Embryonic facial prominence (tissue), 1 donor: ENCODE measurements around the gene SAMD11.

Source experiments
- DNase-seq: peaks from one replicate; pipeline ENCODE4 v3.0.0-alpha.2; 2016; ENCODE audit errors: extremely low spot score

The SAMD11 gene

DNA sequence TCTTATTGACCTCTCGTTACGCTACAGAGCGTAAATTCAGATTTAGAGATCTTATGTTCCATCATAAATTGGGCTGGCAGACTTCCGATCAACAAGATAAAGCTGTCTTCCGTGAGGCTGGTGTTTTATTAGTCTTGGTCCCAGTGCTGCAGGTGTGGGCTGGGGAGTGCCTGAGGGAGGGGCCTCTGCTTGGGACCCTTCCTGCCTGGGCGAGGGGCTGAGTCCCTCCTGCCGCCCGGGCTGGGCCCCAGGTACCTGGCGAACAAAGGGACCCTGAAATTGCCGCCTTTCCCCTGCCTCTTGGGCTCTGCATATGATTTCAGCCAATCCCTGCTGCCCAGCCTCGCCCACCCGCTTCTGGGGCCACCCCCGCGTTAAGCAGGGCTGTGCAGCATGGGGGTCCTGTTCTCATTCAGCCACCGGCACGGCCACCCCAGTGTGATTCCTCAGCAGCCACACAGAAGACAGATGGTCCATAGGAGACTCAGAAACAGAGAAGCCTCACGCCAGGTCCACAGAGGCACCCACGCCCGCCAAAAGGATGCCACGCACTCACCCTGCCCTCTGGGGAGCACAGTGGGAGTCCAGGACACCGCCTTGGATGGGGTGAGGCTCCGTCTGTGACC is 6.1 kb upstream of the SAMD11 start:
- DNase-seq = no peak

DNA sequence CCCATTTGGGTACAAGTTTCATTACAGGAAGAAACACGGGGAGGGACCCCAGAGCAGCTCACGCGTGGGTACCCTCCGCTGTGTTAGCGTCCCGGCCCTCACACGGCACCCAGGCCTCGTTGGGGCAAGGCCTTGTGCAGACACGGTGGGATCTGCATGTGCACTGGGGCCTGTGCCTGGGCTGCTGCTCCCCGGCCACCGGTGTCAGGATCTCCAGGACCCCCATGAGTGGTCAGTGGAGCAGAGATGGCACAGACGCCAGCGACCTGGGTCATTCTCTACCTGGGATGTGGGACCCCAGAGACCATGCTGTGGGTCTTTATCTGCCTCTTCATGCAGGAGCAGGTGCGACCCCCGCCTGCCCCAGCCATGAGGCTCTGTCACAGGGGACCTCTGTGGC is 5.4 kb upstream of the SAMD11 start:
- no peak for DNase-seq

DNA sequence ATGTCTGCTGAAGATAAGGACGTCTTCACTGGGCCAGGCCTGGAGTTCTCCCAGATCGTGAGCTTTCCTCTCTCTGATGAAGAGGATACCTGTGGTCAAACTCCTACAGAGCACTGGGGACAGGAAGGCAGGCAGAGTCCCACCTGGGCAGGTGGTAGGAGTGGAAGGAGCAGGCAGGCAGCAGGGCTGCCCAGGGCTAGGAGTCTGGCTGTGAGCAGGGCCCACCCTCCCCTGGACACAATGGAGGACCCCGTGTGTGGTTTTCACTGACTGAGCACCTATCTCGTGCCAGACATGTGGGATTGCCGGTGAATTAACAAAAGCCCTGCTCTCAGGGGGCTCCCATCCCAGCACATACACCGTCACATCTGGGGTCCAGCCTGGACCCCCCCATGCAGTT is 4.9 kb upstream of the SAMD11 start:
- DNase-seq = no peak

DNA sequence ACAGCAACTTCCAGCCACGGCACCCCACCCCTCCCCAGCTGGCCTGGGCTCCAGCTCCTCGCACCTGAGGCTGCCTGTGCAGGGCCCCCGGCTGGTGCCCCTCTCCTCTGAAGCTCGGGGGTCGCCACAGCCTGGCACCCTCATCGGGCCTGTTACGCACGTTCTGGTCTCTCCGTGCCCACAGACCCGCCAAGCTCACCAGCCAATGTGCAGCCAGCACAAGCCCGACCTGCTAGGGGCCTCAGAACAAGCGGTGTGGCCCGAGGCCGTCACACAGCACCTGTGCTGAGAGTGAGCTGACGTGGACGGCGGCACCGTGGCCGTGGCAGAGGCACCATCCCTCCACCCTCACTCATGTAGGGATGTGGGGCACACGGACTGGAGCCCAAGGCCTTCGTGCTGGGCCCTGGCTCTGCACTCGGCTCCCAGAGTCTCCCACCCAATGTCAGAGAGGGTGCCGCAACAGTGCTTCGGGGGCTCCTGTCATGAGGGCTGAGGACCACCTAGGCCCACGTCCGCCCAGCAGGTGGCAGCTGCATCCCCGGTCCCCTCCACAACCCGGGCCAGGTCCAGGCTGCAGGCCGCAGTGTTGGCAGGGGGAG is 4.4 kb upstream of the SAMD11 start:
- DNase-seq = no peak

DNA sequence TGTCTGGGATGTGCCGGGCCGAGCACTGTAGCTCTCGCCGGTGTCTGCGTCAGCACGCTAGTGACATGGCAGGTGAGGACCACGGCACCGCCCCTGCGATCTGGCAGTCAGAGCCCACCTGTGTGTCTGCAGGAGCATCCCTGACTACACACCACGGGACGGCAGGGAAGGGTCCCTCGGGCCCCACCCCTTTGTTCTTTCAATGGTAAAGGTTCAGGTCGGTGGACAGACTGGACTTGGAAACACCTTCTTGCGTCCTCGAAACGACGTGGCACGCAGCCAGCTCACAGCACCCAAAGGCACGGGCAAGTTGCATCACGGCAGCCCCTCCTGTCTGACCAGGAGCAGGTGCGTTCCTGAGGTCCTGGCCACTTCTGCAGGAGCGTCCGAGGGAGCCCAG is 3.7 kb upstream of the SAMD11 start:
- DNase-seq = no peak

DNA sequence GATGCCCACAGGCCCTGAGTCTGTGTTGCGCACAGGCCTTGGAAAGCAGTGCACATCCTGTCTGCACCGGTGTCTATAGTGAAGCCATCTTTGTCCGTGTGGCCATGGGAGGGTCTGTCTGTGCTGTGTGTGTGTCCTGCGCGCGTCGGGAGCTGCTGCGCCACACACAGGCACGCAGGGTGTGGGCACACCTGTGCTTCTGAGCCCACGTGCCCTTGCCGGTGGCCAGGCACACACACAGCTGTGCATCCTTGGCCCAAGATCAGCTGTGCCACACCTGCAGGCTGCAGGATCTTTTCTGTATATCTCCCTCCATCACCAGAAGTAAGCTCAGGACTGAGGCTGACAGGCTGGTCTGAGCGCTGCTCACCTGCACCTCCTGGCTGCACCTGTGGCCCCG is 3.2 kb upstream of the SAMD11 start:
- DNase-seq = no peak

DNA sequence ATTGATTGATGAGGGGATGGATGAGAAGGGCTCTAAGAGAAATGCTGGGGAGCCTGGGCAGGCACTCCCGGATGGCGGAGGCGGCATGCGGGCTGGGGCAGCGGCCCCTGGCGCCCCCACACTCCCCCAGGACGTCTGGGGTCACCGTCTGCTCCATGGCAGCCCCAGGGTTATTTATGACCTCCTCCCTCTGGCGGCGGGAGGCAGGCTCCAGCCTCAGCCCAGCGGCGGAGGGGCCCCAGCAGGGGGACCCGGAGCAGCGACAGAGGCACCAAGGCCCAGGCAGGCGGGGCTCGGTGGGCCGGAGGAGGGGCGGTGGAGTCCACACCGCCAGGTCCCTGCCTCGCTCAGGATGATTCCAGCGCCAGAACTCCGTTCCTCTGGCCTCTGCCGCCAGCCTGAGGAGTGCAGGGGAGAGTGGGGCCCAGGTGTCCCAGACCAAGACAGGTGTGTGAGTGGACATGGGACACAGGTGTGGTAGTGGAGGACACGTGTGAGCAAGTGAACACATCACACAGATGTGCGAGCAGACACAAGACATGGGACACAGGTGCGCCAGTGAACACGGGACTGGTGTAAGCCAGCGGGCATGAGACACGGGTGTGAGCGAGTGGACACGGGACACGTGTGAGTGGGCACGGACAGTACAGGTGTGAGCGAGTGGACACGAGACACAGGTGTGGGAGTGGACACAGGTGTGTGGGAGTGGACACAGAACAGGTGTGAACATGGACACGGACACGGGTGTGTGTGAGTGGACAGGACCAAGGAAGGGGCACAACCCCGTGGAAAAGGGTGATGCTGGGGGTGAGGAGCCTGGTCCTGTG is 2.5 kb upstream of the SAMD11 start:
- no peak for DNase-seq

DNA sequence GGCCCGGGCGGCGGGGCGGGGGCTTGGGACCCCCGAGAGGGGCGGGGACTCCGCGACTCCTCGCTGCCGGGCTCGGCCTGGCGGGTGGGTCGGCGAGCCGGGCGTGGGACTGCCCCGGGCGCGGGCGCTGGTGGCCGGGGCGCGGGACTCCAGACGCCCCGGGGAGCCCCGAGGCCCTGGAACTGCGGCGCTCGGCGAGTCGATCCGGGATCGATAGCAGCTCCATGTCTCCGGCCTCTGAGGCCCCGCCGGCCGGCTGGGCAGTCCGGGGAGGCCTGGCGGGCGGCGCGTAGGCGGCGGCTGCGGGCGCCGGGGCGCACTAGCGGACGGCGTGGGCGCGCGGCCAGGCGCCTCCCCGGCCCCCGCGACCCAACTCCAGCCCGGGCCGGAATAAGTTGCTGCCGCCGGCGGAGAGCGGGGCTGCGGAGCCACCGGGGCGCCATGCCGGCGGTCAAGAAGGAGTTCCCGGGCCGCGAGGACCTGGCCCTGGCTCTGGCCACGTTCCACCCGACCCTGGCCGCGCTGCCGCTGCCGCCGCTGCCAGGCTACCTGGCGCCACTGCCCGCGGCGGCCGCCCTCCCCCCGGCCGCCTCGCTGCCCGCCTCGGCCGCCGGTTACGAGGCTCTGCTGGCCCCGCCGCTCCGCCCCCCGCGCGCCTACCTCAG is 400 bp downstream of the SAMD11 start:
- no peak for DNase-seq

DNA sequence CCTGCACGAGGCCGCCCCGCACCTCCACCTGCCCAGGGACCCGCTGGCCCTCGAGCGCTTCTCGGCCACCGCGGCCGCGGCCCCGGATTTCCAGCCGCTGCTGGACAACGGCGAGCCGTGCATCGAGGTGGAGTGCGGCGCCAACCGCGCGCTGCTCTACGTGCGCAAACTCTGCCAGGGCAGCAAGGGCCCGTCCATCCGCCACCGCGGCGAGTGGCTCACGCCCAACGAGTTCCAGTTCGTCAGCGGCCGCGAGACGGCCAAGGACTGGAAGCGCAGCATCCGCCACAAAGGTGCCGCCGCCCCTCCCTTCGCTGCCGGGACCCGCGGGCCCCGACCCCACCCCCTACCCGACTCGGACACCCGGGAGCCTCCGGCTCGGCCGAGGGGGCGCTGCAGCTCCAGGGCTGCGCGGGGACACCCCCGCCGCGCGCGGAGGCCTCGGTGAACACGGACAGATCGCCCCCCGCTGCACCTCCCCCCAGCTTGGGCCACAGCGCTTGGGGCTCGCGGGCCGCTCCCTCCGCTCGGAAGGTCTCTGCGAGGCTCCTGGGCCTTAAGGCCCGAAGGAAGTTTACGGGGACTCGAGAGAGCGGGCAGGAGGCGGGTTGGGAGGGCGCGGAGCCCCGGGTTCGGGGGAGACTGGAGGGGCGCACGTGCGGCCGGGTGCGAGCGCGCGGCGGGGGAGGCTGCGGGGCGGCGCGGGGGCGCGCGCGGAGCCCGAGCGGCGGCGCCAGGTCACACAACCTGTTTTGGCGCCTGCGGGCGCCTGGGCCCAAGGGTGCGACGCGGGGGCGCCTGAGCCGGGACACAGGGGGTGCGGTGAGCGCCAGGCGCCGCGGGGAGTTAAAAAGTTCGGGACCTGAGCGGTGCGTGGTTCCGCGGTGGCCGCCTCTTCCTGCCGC is 1.2 kb downstream of the SAMD11 start:
- no peak for DNase-seq

DNA sequence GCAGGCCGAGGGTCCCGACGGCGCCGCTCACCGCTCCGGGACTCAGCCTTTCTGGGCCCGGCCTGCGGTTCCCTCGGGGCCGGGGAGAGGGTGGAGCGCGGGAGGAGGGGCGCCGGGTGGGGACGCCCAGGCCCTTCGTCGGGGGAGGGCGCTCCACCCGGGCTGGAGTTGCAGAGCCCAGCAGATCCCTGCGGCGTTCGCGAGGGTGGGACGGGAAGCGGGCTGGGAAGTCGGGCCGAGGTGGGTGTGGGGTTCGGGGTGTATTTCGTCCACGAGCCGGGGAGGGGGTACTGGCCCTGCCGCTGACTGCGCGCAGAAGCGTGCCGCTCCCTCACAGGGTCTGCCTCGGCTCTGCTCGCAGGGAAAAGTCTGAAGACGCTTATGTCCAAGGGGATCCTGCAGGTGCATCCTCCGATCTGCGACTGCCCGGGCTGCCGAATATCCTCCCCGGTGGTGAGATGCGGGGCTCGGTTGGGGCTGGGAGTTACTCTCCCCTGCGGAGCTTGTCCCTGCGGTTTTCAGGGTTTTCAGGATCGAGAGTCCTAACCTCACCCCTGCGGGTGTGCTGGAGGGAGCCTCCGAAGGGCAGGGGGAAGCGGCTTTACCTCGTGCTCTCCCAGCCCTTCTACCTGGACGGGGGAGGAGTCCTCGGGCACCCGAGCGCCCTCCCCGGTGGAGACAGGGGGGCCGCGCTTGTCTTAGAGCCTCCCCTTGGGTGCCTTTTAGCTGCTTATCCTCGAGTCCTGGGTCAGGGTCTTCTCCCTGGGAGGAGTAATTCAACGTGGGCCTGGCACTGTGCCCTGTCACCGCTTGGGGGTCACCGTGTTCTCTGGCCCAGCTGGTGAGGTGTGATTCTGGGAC is 2.1 kb downstream of the SAMD11 start:
- DNase-seq = no peak

DNA sequence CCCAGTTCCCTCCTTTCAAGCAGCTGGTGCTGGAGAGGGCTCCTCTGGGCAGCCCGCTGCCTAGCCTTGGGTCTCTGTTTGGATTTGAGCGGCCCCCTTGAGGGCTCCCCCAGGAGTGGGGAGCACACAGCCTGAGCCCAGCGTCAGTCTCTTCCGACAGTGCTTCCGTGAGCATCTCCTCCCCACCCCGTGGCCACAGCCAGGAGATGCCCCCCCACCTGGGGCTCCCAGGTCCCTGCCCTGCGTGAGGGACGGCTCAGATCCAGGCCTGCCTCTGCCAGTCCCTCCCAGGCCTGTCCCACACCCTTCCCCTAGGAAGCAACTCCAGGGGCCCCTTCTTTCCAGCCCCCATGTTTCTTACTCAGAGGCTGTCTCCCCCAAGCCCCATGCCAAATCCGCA is 3.5 kb downstream of the SAMD11 start:
- no peak for DNase-seq

DNA sequence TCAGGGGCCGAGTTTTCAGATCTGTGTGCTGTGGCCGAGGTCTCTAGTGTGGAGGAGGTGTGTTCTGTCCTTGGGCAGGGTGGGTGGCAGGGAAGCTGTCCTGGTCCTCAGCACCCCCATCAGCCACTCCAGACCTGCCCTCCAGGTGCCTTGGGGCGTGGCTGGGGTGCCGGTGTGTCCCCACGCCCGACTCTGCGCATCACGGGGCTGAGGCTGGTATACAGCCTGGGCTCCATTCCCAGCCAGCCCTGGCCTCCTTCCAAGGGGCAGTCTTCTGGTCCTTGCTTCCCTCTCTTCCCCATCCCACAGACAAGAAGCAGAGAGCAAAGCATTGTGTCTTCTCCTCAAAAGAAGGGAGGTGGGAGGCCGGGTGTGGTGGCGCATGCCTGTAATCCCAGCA is 4.0 kb downstream of the SAMD11 start:
- DNase-seq = no peak

DNA sequence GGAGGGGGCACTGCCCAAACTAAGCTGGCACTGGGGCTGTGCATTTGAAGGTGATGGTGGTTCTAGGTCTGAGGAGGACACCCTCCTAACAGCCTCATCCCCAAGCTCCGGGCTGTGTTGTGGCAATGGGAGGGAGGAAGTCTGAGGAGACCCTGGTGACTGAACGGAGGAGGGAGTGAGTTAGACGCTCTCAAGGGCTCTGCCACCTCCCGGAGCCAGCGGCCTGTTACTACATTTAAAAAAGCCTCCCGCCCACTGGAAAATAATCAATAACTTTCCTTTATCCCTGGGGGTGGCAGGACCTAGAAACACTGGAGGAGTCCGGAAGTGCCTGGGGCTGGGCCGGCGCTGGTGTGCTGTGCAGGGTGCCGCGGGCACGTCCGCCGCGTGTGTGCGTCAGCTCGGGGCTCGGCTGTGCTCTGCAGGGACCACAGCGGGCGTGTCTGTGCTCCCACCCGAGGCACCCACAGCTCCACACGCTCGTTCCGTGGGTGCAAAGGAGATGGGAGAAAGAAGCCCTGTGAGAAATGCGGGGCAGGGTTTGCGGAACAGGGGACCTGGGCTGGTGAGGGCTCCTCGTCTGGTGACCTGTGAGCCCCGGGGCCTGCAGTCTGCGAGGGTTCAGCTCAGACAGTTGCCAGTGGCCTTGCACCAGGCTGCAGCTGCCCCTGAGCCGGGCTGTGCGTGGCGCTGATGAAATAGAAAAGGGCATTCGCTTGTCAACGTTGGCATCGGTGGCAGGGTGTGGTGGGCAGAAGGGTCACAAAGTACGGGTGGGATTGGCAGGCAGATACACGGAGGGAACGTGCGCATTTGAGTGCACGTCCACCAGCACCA is 5.3 kb downstream of the SAMD11 start:
- no peak for DNase-seq

DNA sequence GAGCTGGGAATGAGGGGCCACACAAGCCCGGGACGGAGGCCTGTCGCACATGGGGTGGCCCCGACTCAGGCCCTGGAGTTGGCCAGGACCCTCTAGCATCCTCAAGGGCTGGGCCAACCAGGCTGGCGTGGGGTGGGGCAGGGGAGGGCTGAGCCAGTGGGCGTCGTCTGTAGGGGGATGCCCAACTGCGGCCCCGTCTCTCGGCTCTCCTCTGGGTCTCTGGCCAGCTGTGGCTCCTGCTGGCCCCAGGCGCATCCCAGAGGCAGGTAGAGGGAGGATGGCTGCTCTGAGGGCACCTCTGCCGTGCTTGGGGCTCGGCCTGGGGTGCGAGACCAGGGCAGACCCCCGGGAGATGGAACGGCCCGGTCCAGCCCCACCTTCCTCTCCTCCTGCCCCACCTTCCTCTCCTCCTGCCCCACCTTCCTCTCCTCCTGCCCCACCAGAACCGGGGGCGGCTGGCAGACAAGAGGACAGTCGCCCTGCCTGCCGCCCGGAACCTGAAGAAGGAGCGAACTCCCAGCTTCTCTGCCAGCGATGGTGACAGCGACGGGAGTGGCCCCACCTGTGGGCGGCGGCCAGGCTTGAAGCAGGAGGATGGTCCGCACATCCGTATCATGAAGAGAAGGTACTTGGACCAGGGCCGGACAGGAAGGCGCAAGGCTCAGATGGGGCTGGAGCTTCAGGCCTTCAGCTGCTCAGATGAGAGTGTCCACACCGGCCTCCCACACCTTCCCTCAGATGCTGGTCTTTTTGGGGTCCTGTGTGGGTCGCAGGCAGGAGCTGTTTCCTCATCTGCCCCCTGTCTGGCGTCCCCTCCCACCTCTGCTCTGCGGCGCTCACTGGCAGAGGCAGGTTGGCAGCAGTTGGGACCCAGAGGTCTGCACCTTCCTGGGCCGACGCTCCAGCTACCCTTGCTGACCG is 6.2 kb downstream of the SAMD11 start:
- DNase-seq = no peak

DNA sequence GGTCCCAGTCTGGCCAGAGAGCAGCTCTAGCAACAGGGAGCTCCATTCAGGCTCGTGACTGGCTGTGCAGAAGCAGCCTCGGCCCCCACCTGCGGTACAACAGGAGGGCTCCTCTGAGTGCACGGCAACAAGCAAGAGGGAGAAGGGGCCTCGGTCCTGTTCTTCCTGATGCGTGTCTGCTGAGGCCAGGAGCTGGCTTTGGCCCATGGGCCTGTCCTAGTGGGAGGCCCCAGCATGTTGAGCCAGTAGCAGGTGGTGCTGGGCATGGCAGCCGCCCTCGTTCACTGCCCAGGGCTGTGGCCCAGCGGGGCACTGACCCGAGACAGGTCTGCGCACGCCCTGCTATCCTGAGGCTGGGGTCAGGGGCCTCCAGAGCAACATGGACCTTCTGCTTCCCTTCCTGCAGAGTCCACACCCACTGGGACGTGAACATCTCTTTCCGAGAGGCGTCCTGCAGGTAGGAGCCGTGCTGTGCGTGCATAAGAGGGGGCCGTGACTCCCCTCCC is 7.0 kb downstream of the SAMD11 start:
- DNase-seq = no peak

DNA sequence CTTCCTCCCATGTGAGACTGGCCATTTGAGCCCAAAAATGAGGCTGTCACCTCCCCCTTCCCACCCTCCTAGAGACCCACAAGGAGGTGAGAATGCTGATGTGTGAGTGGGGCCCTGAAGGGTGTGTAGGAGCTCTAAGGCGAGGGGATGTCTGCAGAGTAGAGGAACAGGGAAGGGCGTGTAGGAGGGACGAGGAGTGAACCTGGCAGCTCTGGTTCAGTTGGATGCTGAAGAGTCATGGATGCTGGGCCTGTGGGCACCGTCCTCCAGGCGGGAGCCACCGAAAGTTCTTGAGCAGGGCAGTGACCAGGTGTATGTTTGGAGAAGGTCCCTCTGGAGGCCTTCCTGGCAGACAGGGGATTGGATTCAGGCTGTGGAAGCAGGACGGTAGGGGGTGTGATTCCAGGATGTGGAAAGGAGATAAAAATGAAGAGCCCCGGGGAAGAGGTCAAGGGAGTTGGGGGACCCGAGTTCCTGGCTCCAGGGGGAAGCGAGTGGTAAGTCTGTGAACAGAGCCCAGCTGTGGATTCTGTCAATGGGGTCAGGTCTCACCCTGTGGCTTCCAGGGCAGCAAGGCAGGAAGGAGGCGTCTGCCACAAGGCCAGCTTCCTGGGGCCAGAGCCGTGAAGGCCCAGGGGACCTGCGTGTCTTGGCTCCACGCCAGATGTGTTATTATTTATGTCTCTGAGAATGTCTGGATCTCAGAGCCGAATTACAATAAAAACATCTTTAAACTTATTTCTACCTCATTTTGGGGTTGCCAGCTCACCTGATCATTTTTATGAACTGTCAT is 7.9 kb downstream of the SAMD11 start:
- no peak for DNase-seq

DNA sequence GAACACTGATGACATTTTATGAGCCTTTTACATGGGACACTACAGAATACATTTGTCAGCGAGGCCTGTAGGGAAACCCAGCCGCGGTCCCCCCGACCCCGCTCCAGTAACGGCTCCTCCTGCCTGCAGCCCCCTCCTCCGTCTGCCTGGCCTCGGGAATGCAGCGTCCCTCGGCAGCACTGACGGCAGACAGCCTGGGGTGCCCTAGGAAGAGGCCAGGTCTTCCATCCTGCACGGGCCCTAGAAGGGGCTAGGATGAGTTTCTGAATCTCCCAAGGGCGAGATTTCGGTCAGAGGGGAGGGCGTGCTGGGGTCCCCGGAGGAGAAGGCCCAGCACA is 8.4 kb downstream of the SAMD11 start:
- DNase-seq = no peak
